NCI-H748 treated with DMSO at 0.1 percent for 48 hours (cell line): ENCODE results near the gene PDE10A.
"Not testable (repeated sequence)": the region's sequence is repeated elsewhere in the genome, so short reads cannot be mapped to it uniquely, and the experiment has no call there.

Experiments used
- DNase-seq: peaks from one replicate; lab custom pipeline; 2025; lab: John Stamatoyannopoulos, UW

The PDE10A gene

GRCh38 chr6:165548450-165548849, 114.6 kb downstream of the PDE10A start:
- no peak for DNase-seq

DNA sequence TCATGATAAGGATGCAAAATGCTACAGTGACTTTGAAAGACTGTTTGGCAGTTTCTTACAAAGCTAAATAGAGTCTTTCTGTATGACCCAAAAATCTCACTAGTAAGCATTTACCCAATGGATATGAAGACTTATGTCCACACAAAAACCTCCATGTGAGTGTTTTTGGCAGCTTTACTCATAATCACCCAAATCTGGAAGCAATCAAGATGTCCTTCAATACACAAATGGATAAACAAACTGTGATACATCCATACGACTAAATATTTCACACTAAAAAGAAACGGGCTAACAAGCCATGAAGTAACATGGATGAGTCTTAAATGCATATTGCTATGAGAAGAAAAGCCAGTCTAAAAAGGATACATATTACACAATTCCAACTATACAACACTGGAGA, 117.2 kb downstream of the PDE10A start:
- DNase-seq, result no peak

DNA sequence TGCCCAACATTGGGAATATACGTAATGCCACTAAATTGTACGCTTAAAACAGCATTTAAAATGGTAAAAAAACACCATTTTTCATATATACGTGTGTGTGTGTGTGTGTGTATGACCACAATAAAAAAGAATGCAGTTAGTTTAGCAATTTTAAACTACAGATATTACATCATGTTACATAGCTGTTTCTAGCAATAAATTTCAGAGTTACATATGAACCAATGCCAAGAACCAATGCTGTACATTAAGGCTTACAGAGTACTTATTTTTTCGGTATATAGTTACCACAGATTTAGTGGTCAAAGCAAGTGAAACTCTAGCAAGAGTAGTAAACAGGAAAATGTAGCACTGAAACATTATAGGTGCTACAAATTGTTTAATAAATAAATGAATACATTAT, 119.3 kb downstream of the PDE10A start:
- DNase-seq, result no peak

DNA sequence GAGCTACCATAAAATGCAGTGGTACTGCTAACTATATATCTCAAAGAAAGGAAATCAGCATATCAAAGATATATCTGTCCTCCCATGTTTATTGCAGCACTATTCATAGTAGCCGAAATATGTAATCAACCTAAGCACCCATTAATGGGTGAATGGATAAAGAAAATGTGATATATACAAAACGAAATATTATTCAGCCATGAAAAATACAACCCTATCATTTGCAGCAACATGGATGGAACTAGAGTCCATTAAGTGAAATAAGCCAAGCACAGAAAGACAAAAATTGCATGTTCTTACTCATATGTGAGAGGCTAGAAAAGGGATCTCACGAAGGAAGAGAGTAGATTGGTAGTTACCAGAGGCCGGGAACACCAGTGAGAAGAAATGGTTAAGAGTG, 126.1 kb downstream of the PDE10A start:
- DNase-seq, result no peak

GRCh38 chr6:165519316-165519715, 143.7 kb downstream of the PDE10A start:
- no peak for DNase-seq

DNA sequence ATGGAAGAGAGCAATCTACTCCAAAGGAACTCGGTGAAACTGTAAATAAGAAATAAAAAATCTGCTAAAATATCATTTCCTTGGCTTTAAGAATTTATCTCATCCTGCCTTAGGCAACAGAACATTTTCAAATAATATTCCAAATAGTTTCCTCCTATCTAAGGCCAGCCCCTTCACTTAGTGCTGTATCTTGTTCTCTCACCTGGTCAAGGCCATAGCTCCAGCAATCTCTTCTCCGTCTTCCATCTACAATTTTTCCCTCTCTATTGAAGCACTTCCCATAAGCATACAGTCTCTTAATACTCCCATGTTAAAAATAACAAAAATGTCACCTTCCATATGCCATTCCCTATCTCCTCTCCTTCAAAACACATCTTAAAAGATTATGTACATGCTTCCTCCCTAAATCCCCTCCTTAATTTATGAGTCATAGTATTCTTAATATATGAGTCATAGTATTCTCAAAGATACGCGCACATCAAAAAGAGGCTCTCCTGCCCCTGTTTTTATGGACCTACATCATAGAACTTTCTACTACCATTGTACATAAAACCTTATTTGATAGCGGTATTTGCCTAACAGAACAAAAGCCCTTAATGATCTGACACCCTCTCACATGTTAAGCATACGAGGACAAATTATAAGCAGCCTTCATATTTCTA, 146.9 kb downstream of the PDE10A start:
- DNase-seq, result no peak

- DNase-seq, result no peak
Measured at GRCh38 chr6:165514621-165515020, 148.4 kb downstream of the PDE10A start.

DNA sequence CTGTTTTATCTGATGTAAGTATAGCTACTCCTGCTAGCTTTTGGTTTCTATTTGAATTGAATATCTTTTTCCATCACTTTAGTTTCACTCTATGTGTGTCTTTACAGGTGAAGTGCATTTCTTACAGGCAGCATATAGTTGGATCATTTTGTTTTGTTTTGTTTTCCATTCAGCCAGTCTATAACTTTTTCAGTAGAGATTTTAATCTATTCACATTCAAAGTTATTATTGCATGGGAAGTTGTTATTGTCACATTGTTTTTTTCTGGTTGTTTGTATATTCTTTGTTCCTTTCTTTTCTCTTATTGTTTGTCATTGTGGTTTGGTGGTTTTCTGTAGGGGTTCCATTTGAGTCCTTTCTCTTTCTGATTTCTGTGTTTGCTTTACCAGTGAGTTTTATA, 151.2 kb downstream of the PDE10A start:
- DNase-seq, result no peak

- DNase-seq, result no peak
Measured at GRCh38 chr6:165508321-165508869, 154.6 kb downstream of the PDE10A start.

- no peak for DNase-seq
Measured at GRCh38 chr6:165506657-165507056, 156.4 kb downstream of the PDE10A start.

DNA sequence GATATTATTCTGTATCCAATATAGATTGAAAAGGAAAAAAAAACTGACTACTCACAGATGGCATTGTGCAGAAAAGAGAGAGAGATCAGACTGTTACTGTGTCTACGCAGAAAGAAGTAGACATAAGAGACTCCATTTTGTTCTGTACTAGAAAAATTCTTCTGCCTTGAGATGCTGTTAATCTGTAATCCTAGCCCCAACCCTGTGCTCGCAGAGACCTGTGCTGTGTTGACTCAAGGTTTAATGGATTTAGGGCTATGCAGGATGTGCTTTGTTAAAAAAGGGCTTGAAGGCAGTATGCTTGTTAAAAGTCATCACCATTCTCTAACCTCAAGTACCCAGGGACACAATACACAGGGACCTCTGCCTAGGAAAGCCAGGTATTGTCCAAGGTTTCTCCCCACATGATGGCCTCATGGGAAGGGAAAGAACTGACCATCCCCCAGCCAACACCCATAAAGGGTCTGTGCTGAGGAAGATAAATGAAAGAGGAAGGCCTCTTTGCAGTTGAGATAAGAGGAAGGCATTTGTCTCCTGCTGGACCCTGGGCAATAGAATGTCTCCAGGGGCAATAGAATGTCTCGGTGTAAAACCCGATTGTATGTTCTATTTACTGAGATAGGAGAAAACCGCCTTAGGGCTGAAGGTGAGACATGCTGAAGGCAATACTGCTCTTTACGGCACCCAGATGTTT, 162.7 kb downstream of the PDE10A start:
- DNase-seq, result not testable (repeated sequence)

- DNase-seq, result no peak
Measured at GRCh38 chr6:165497472-165497871, 165.6 kb downstream of the PDE10A start.

GRCh38 chr6:165488624-165489295, 174.3 kb downstream of the PDE10A start:
- no peak for DNase-seq

GRCh38 chr6:165487950-165488349, 175.1 kb downstream of the PDE10A start:
- no peak for DNase-seq

GRCh38 chr6:165487347-165487746, 175.7 kb downstream of the PDE10A start:
- DNase-seq, result no peak

DNA sequence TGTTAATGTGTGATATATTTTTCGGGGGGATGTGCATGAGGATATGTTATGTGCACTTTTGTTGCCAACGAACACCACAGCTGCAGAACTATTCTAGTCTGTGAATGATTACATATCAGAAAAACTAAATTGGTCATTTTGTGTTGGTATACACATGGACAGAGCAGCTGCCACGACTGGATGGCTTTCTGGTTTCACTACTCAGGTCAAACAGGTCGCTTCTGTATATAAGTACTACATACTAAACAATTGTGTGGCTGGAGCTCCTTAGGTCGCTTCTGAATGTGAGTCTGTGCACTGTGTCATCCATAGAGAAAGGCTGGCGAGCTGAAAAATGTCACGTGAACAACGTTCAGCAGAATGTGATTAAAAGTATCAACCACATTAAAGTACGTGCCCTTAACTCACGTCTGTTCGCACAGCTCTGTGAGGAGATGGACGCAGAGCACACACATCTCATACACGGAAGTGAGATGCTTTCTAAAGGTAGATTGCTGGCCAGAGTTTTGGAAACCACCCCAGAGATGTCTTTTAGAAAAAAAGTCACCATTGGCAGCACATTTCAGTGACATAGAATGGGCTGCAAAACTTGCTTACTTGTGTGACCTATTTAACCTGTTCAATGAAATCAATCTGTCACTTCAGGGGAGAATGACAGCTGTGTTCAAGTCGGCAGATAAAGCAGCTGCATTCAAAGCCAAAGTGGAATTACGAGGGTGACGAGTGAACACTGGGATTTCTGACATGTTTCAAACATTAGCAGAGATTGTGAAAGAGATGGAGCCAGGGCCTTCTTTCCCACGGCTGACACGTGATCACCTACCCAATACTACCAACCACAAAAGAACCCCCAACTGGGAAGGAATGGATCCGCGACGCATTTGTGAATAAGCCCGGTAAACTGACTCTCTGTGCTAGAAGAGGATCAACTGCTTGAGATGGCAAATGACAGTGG, 176.6 kb downstream of the PDE10A start:
- no peak for DNase-seq

- DNase-seq, result no peak
Measured at GRCh38 chr6:165484178-165484889, 178.7 kb downstream of the PDE10A start.

GRCh38 chr6:165481921-165482320, 181.1 kb downstream of the PDE10A start:
- DNase-seq, result no peak

- DNase-seq, result no peak
Measured at GRCh38 chr6:165480916-165481315, 182.1 kb downstream of the PDE10A start.

DNA sequence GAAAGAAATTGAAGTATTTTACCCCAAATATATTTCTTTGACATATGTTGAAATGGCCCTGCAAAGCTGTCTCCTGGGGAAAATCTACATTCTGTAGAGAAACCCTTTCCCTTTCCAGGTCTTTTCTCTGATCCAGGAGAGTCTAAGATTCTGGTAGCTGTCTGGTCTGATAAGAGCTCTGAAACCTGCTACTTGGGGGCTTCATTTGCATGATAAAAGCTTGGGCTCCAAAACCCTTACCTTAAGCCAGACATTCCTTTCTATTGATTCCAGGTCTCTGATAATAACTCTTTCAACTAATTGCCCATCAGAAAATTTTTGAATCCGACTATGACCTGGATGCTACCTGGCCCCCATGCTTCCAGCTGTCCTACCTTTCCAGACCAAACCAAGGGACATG, 184.5 kb downstream of the PDE10A start:
- no peak for DNase-seq

- no peak for DNase-seq
Measured at GRCh38 chr6:165469483-165469882, 193.6 kb downstream of the PDE10A start.
